SK-N-SH (cell line): ENCODE data around the gene SLC6A3. TPM values are rescaled to one million over a fixed set of nuclear protein-coding genes. Genes with fewer than 3 reads are reported as not detected.

Experiments used
- CTCF ChIA-PET: fragments of 300-600, 350-600 bp; formaldehyde crosslinking; extraction: SDS; loops from one replicate; lab custom pipeline; 2021; lab: Yijun Ruan, JAX
- POLR2A ChIA-PET: fragments of 350-600 bp; sonication (Branson Sonifier 250); formaldehyde crosslinking; extraction: SDS; loops from one replicate; lab custom pipeline; 2020; ENCODE audit warnings: antibody characterized with exemption, inconsistent platforms; lab: Yijun Ruan, JAX
- DNase-seq: peaks from one replicate; pipeline ENCODE4 v3.0.0; 2012
- H2AFZ ChIP-seq: fragments of 200-600 bp; sonication (generic); 2 replicates; pipeline ENCODE4 v1.8.1; 2016; ENCODE audit warnings: antibody characterized with exemption, mild to moderate bottlenecking, low read depth
- H3F3A ChIP-seq: fragments of 200-600 bp; sonication (generic); replicated peaks from 2 replicates; pipeline ENCODE3; 2016; ENCODE audit warnings: antibody characterized with exemption, mild to moderate bottlenecking; ENCODE audit not compliant: insufficient read depth
- H3K27ac ChIP-seq, 2 experiments: fragments of 200-500 bp in 1 of 2; fragments of 200-600 bp in 1 of 2; sonication (Bioruptor generic) in 1 of 2; sonication (generic), shearing (Covaris generic) in 1 of 2; 2 replicates each; pipeline versions ENCODE4 v1.5.1 to v1.6.1; 2014 to 2016; ENCODE audit warnings: low read depth in 2 of 2, inconsistent platforms in 1 of 2, low read length in 1 of 2, mild to moderate bottlenecking in 1 of 2, mixed read lengths in 1 of 2
- H3K27me3 ChIP-seq: fragments of 200-600 bp; sonication (generic), shearing (Covaris generic); 2 replicates; pipeline ENCODE4 v1.6.1; 2016; ENCODE audit warnings: mixed run types; ENCODE audit not compliant: insufficient read depth
- H3K36me3 ChIP-seq, 2 experiments: fragments of 200-500 bp in 1 of 2; fragments of 200-600 bp in 1 of 2; sonication (Bioruptor generic) in 1 of 2; sonication (generic) in 1 of 2; replicated peaks in 1 of 2; 2 replicates each; pipeline versions ENCODE3 to v1.5.1; 2014 to 2016; ENCODE audit warnings: low read length in 1 of 2, mild to moderate bottlenecking in 1 of 2; ENCODE audit not compliant: insufficient read depth in 2 of 2, control insufficient read depth in 1 of 2
- H3K4me1 ChIP-seq, 2 experiments: fragments of 200-500 bp in 1 of 2; fragments of 200-600 bp in 1 of 2; sonication (Bioruptor generic) in 1 of 2; sonication (generic), shearing (Covaris generic) in 1 of 2; 2 replicates each; pipeline versions ENCODE4 v1.5.1 to v1.6.1; 2014 to 2016; ENCODE audit warnings: low read depth in 1 of 2, low read length in 1 of 2, mixed run types in 1 of 2; ENCODE audit not compliant: insufficient read depth in 2 of 2, control insufficient read depth in 1 of 2
- H3K4me2 ChIP-seq: fragments of 200-600 bp; sonication (generic), shearing (Covaris generic); 2 replicates; pipeline ENCODE4 v1.6.1; 2017; ENCODE audit warnings: mixed run types
- H3K4me3 ChIP-seq, 2 experiments: fragments of 200-500 bp in 1 of 2; fragments of 200-600 bp in 1 of 2; sonication (Bioruptor generic) in 1 of 2; sonication (generic), shearing (Covaris generic) in 1 of 2; 2 replicates each; pipeline versions ENCODE4 v1.5.1 to v1.8.1; 2014 to 2016; ENCODE audit warnings: low read depth in 2 of 2, inconsistent platforms in 1 of 2, low read length in 1 of 2, mild to moderate bottlenecking in 1 of 2, mixed read lengths in 1 of 2, moderate library complexity in 1 of 2
- H3K79me2 ChIP-seq: fragments of 200-600 bp; sonication (generic); 2 replicates; pipeline ENCODE4 v1.8.1; 2017; ENCODE audit warnings: mild to moderate bottlenecking; ENCODE audit not compliant: insufficient read depth
- H3K9ac ChIP-seq: fragments of 200-600 bp; sonication (generic); 2 replicates; pipeline ENCODE4 v1.6.1; 2017; ENCODE audit warnings: mixed run types
- H3K9me2 ChIP-seq: fragments of 200-600 bp; sonication (generic); 2 replicates; pipeline ENCODE4 v1.6.1; 2017; ENCODE audit warnings: mixed run types
- H3K9me3 ChIP-seq: fragments of 200-600 bp; sonication (generic); 2 replicates; pipeline ENCODE4 v1.6.1; 2017; ENCODE audit warnings: mixed run types, mild to moderate bottlenecking, moderate library complexity
- H4K20me1 ChIP-seq: fragments of 200-600 bp; sonication (generic); 2 replicates; pipeline ENCODE4 v1.6.1; 2017; ENCODE audit warnings: mild to moderate bottlenecking, mixed run types; ENCODE audit not compliant: insufficient read depth
- CHD2 ChIP-seq: fragments of 150-350 bp; IDR thresholded peaks from 2 replicates; pipeline ENCODE4 v1.6.1; 2018; ENCODE audit warnings: low read length; ENCODE audit not compliant: partially characterized antibody
- ELF1 ChIP-seq: IDR thresholded peaks from 2 replicates; pipeline ENCODE4 v1.4.0; 2012
- EP300 ChIP-seq, 2 experiments: IDR thresholded peaks; 2 replicates each; pipeline versions ENCODE4 v1.4.0 to v1.6.1; 2012; ENCODE audit warnings: borderline replicate concordance in 1 of 2, low read depth in 1 of 2, low read length in 1 of 2
- FOSL2 ChIP-seq: IDR thresholded peaks from 2 replicates; pipeline ENCODE4 v1.4.0; 2012; ENCODE audit warnings: low read depth, mild to moderate bottlenecking, moderate library complexity, borderline replicate concordance
- FOXM1 ChIP-seq: IDR thresholded peaks from 2 replicates; pipeline ENCODE4 v1.4.0; 2012; ENCODE audit warnings: low read depth, mild to moderate bottlenecking
- GATA2 ChIP-seq: sonication (generic); formaldehyde crosslinking; IDR thresholded peaks from 2 replicates; pipeline ENCODE4 v1.5.0; 2020; ENCODE audit warnings: mild to moderate bottlenecking, missing genetic modification reagents
- IRF3 ChIP-seq: fragments of 150-350 bp; IDR thresholded peaks from 2 replicates; pipeline ENCODE4 v1.6.1; 2016; ENCODE audit warnings: mild to moderate bottlenecking, low read depth, low read length
- MAX ChIP-seq: IDR thresholded peaks from 2 replicates; pipeline ENCODE4 v1.4.0; 2012; ENCODE audit warnings: low read depth
- MXI1 ChIP-seq: IDR thresholded peaks from 2 replicates; pipeline ENCODE4 v1.6.1; 2012; ENCODE audit warnings: mild to moderate bottlenecking, low read depth, low read length, improper control_type of control experiment
- NFIC ChIP-seq: IDR thresholded peaks from 2 replicates; pipeline ENCODE4 v1.4.0; 2012; ENCODE audit warnings: borderline replicate concordance
- RAD21 ChIP-seq: IDR thresholded peaks from 2 replicates; pipeline ENCODE4 v1.6.1; 2012; ENCODE audit warnings: mild to moderate bottlenecking, low read length
- RCOR1 ChIP-seq: fragments of 150-350 bp; IDR thresholded peaks from 2 replicates; pipeline ENCODE4 v1.6.1; 2017; ENCODE audit warnings: antibody characterized with exemption, low read length
- SIN3A ChIP-seq: IDR thresholded peaks from 2 replicates; pipeline ENCODE4 v1.6.1; 2012; ENCODE audit warnings: low read depth, mild to moderate bottlenecking, low read length, moderate library complexity, borderline replicate concordance
- TEAD4 ChIP-seq: IDR thresholded peaks from 2 replicates; pipeline ENCODE4 v1.4.0; 2012; ENCODE audit warnings: mild to moderate bottlenecking, borderline replicate concordance; ENCODE audit not compliant: insufficient read depth
- USF1 ChIP-seq: IDR thresholded peaks from 2 replicates; pipeline ENCODE4 v1.4.0; 2012; ENCODE audit warnings: low read depth, borderline replicate concordance
- USF2 ChIP-seq: fragments of 150-350 bp; IDR thresholded peaks from 2 replicates; pipeline ENCODE4 v1.6.1; 2017; ENCODE audit warnings: antibody characterized with exemption, low read length, low read depth, borderline replicate concordance
- YY1 ChIP-seq: IDR thresholded peaks from 2 replicates; pipeline ENCODE4 v1.4.0; 2012; ENCODE audit warnings: low read depth, mild to moderate bottlenecking
- ZBTB33 ChIP-seq: IDR thresholded peaks from 2 replicates; pipeline ENCODE4 v1.4.0; 2012; ENCODE audit warnings: low read depth, borderline replicate concordance
- WGBS: methylation state at CpG from one replicate; pipeline ENCODE4 v1.1.6; 2017; ENCODE audit warnings: low lambda C conversion rate; 5-methylcytosine and 5-hydroxymethylcytosine counted together
- polyA plus RNA-seq, 3 experiments: library from polyadenylated mRNA; depleted of rRNA; stranded (reverse); fragments of >200 nt; gene quantifications; 2 replicates each; pipeline ENCODE4 v1.2.3, GENCODE V29; 2012

The SLC6A3 gene
- polyA plus RNA-seq, 1 of the 3 experiments (the other 2 are of a cell fraction) = not detected

GRCh38 chr5:1492757-1493156 is 47.5 kb upstream of the SLC6A3 start:
- H3K9me2 ChIP-seq = no peaks in the 10 kb centered on the region
- no peak overlapping the region for H3K27ac ChIP-seq
- no peak overlapping the region for H3K9ac ChIP-seq
- H4K20me1 ChIP-seq = peaks cover 18% of the 10 kb centered on the region
- H3K79me2 ChIP-seq = peaks cover 3% of the 10 kb centered on the region; the same call in 1 of the 2 replicates
- peaks cover 4 to 47% of the 10 kb centered on the region in 2 experiments for H3K36me3 ChIP-seq
- no peak overlapping the region for H2AFZ ChIP-seq
- POLR2A ChIA-PET = no interaction called here
- CTCF ChIA-PET = interaction anchor here (1.1 to 2.1 kb wide), 3 partner anchors 13 to 483 kb away, joined by 3 to 10 read pairs (median 8); no protein-coding TSS in a partner anchor
- H3K27me3 ChIP-seq = no peaks in the 10 kb centered on the region
- no peaks in the 10 kb centered on the region for H3K9me3 ChIP-seq
- H3K4me3 ChIP-seq = no peak overlapping the region
- H3F3A ChIP-seq = peaks cover 10% of the 10 kb centered on the region
- peaks cover 3 to 5% of the 10 kb centered on the region in 2 experiments; a peak in 2 of 4 replicates for H3K4me1 ChIP-seq
- TF ChIP-seq YY1 (no peak), SIN3A (no peak), CHD2 (no peak), EP300 (IDR thresholded peaks at IDR 0.05; ENCODE audit: borderline replicate concordance in 1 of 2, low read depth in 1 of 2, low read length in 1 of 2) (no peak), FOSL2 (no peak)
- 98% methylated on average over 7 of the region's 12 CpGs for WGBS
- no peak overlapping the region for H3K4me2 ChIP-seq
- no peak for DNase-seq

GRCh38 chr5:1490376-1490775 is 45.1 kb upstream of the SLC6A3 start:
- no peaks in the 10 kb centered on the region for H3K9me2 ChIP-seq
- POLR2A ChIA-PET = no interaction called here
- CTCF ChIA-PET = interaction anchor here (1.8 kb wide), 1 partner anchor 10 kb away, joined by 4 read pairs; no protein-coding TSS in a partner anchor
- H2AFZ ChIP-seq = no peak overlapping the region
- no peak overlapping the region for H3K9ac ChIP-seq
- no peak for DNase-seq
- 0 out of 2 replicates have a peak, but pooled peaks cover 3% of the 10 kb centered on the region for H3K79me2 ChIP-seq
- peaks cover 3 to 5% of the 10 kb centered on the region in 2 experiments; a peak in 2 of 4 replicates for H3K4me1 ChIP-seq
- H3K4me2 ChIP-seq = no peak overlapping the region
- H3F3A ChIP-seq = peaks cover 10% of the 10 kb centered on the region
- no peaks in the 10 kb centered on the region for H3K27me3 ChIP-seq
- no peak for TF ChIP-seq RAD21
- TF ChIP-seq GATA2 = no peak
- TF ChIP-seq IRF3 = no peak
- no peak for TF ChIP-seq MAX
- TF ChIP-seq RCOR1 = no peak
- TF ChIP-seq YY1 = no peak
- TF ChIP-seq FOXM1 = no peak
- no peak for TF ChIP-seq MXI1
- no peak for TF ChIP-seq ELF1
- no peak for TF ChIP-seq NFIC
- no peak for TF ChIP-seq ZBTB33
- TF ChIP-seq CHD2 = no peak
- TF ChIP-seq USF1 = no peak
- TF ChIP-seq USF2 = no peak
- TF ChIP-seq TEAD4 = no peak
- no peaks in the 10 kb centered on the region for H3K9me3 ChIP-seq
- WGBS = 94% methylated on average over 9 of the region's 12 CpGs
- H3K27ac ChIP-seq = no peak overlapping the region
- peaks cover 4 to 59% of the 10 kb centered on the region in 2 experiments for H3K36me3 ChIP-seq
- no peak overlapping the region for H3K4me3 ChIP-seq
- H4K20me1 ChIP-seq = peaks cover 9% of the 10 kb centered on the region; the same call in 1 of the 2 replicates
